Neural cell (in vitro differentiated cells): ENCODE results near the gene TIAM2.

Experiments
- CTCF ChIP-seq: fragments of 450-650 bp; IDR thresholded peaks from 2 replicates; pipeline ENCODE4 v1.5.1; 2014; ENCODE audit warnings: antibody characterized with exemption, mild to moderate bottlenecking, moderate library complexity; ENCODE audit not compliant: poor library complexity, severe bottlenecking
- EZH2 ChIP-seq: fragments of 200-600, 300-800 bp; shearing (Covaris generic), sonication (generic); IDR thresholded peaks from 2 replicates; pipeline ENCODE4 v1.6.1; 2014; ENCODE audit warnings: antibody characterized with exemption, low read length, borderline replicate concordance, mild to moderate bottlenecking; ENCODE audit not compliant: insufficient read depth, poor library complexity, severe bottlenecking
- POLR2AphosphoS5 ChIP-seq: IDR thresholded peaks from 2 replicates; pipeline ENCODE4 v1.6.1; 2012
- TAF1 ChIP-seq: IDR thresholded peaks from 2 replicates; pipeline ENCODE4 v1.6.1; 2012; ENCODE audit warnings: low read depth

- TF ChIP-seq POLR2AphosphoS5 = no peak
- TF ChIP-seq CTCF = no peak
- no peak for TF ChIP-seq EZH2
- no peak for TF ChIP-seq TAF1
These were observed 187.0 kb downstream of the TIAM2 start for GRCh38 chr6:155182103-155182502.
